GM08714 (cell line): ENCODE data around the gene RBM33.

Experiments used
- H3K4me3 ChIP-seq: fragments of 200-500 bp; sonication (Bioruptor generic); 2 replicates; pipeline ENCODE4 v1.5.1; 2014; ENCODE audit warnings: mild to moderate bottlenecking, low read length, inconsistent platforms
- ZNF274 ChIP-seq: IDR thresholded peaks from 2 replicates; pipeline ENCODE4 v1.6.1; 2012; ENCODE audit warnings: mild to moderate bottlenecking, low read depth, low read length

Gene RBM33

GRCh38 chr7:155761162-155761561 is 116.7 kb downstream of the RBM33 start:
- no peak for TF ChIP-seq ZNF274
- no peak overlapping the region for H3K4me3 ChIP-seq

- no peak for TF ChIP-seq ZNF274
- no peak overlapping the region for H3K4me3 ChIP-seq
Measured at GRCh38 chr7:155762036-155762435, 117.6 kb downstream of the RBM33 start.

- H3K4me3 ChIP-seq, result no peak overlapping the region; the same call in 1 of the 2 replicates
- TF ChIP-seq ZNF274, result no peak
Measured at GRCh38 chr7:155762655-155763054, 118.2 kb downstream of the RBM33 start.

- peak overlapping the region; percentile 16; the same call in 1 of the 2 replicates for H3K4me3 ChIP-seq
- no peak for TF ChIP-seq ZNF274
Measured at GRCh38 chr7:155763122-155763521, 118.7 kb downstream of the RBM33 start.

- TF ChIP-seq ZNF274, result no peak
Measured at GRCh38 chr7:155763691-155764437, 119.4 kb downstream of the RBM33 start.

GRCh38 chr7:155764438-155764793 is 120.0 kb downstream of the RBM33 start:
- no peak overlapping the region; the same call in 1 of the 2 replicates for H3K4me3 ChIP-seq
- TF ChIP-seq ZNF274, result no peak

More at GRCh38 chr7:155763691-155764437, 119.4 kb downstream of the RBM33 start:
- H3K4me3 ChIP-seq, result peak overlapping the region; percentile 3; the same call in 1 of the 2 replicates

GRCh38 chr7:155765458-155765857 is 121.0 kb downstream of the RBM33 start:
- H3K4me3 ChIP-seq, result no peak overlapping the region
- no peak for TF ChIP-seq ZNF274

GRCh38 chr7:155766386-155766785 is 121.9 kb downstream of the RBM33 start:
- no peak overlapping the region for H3K4me3 ChIP-seq
- TF ChIP-seq ZNF274, result no peak

- no peak for TF ChIP-seq ZNF274
- no peak overlapping the region for H3K4me3 ChIP-seq
Measured at GRCh38 chr7:155766966-155767916, 122.8 kb downstream of the RBM33 start.

- H3K4me3 ChIP-seq, result no peak overlapping the region
- TF ChIP-seq ZNF274, result no peak
Measured at GRCh38 chr7:155769701-155770100, 125.2 kb downstream of the RBM33 start.

- no peak overlapping the region for H3K4me3 ChIP-seq
- no peak for TF ChIP-seq ZNF274
Measured at GRCh38 chr7:155770241-155770640, 125.8 kb downstream of the RBM33 start.

GRCh38 chr7:155773531-155773930 is 129.1 kb downstream of the RBM33 start:
- TF ChIP-seq ZNF274, result no peak
- H3K4me3 ChIP-seq, result no peak overlapping the region

GRCh38 chr7:155774947-155775346 is 130.5 kb downstream of the RBM33 start:
- H3K4me3 ChIP-seq, result no peak overlapping the region
- no peak for TF ChIP-seq ZNF274

- no peak overlapping the region for H3K4me3 ChIP-seq
- TF ChIP-seq ZNF274, result no peak
Measured at GRCh38 chr7:155775691-155776090, 131.2 kb downstream of the RBM33 start.

GRCh38 chr7:155776606-155777005 is 132.1 kb downstream of the RBM33 start:
- TF ChIP-seq ZNF274, result no peak
- no peak overlapping the region for H3K4me3 ChIP-seq

- H3K4me3 ChIP-seq, result no peak overlapping the region
- no peak for TF ChIP-seq ZNF274
Measured at GRCh38 chr7:155778349-155778748, 133.9 kb downstream of the RBM33 start.
